Caco-2 (cell line): ENCODE results near the gene C7. TPM values are rescaled to one million over a fixed set of nuclear protein-coding genes. Genes with fewer than 3 reads are reported as not detected.

Experiments
- BruUV-seq: library from RNA; stranded (reverse); fragments of 400-500 nt; replicated peaks from 2 replicates; lab custom pipeline; 2021; lab: Mats Ljungman, UMichigan
- CTCF ChIA-PET: fragments of 300-600 bp; sonication (Branson Sonifier 250); formaldehyde crosslinking; loops from one replicate; lab custom pipeline; 2022; ENCODE audit warnings: antibody characterized with exemption; lab: Charles Lee
- POLR2A ChIA-PET: fragments of 300-600 bp; sonication (Branson Sonifier 250); formaldehyde crosslinking; loops from one replicate; lab custom pipeline; 2022; ENCODE audit warnings: antibody characterized with exemption; lab: Charles Lee
- DNase-seq, 2 experiments: peaks; one replicate each; pipeline versions ENCODE4 v3.0.0 to v3.0.0-alpha.2; 2020 to 2022
- H3K27me3 ChIP-seq: replicated peaks from 2 replicates; pipeline ENCODE4 v1.6.0; 2011; ENCODE audit warnings: low read length; ENCODE audit not compliant: control insufficient read depth, insufficient read depth
- H3K36me3 ChIP-seq: 2 replicates; pipeline ENCODE4 v1.5.1; 2011; ENCODE audit warnings: low read length; ENCODE audit not compliant: control insufficient read depth, insufficient read depth
- H3K4me1 ChIP-seq: fragments of 250-450 bp; sonication (Bioruptor Pico); 2 replicates; pipeline ENCODE4 v1.5.1; 2020; ENCODE audit warnings: mild to moderate bottlenecking
- H3K4me3 ChIP-seq: 2 replicates; pipeline ENCODE4 v1.5.1; 2011; ENCODE audit warnings: low read depth, mild to moderate bottlenecking, control low read depth, low read length
- H3K9me3 ChIP-seq: fragments of 250-450 bp; sonication (Bioruptor Pico); 2 replicates; pipeline ENCODE4 v1.5.1; 2020; ENCODE audit warnings: mild to moderate bottlenecking, moderate library complexity
- H3K27ac Mint-ChIP-seq: one replicate; pipeline ENCODE4 v1.8.0; 2022; ENCODE audit warnings: mixed read lengths; ENCODE audit not compliant: unreplicated experiment
- H3K27me3 Mint-ChIP-seq: one replicate; pipeline ENCODE4 v1.8.0; 2022; ENCODE audit warnings: mixed read lengths; ENCODE audit not compliant: insufficient read depth, unreplicated experiment
- H3K36me3 Mint-ChIP-seq: one replicate; pipeline ENCODE4 v1.8.0; 2022; ENCODE audit warnings: mild to moderate bottlenecking, mixed read lengths; ENCODE audit not compliant: insufficient read depth, unreplicated experiment
- H3K4me1 Mint-ChIP-seq: one replicate; pipeline ENCODE4 v1.8.0; 2022; ENCODE audit warnings: low read depth, mixed read lengths; ENCODE audit not compliant: unreplicated experiment
- H3K4me3 Mint-ChIP-seq: one replicate; pipeline ENCODE4 v1.8.0; 2022; ENCODE audit warnings: mild to moderate bottlenecking, moderate library complexity, mixed read lengths; ENCODE audit not compliant: unreplicated experiment
- H3K9me3 Mint-ChIP-seq: one replicate; pipeline ENCODE4 v1.8.0; 2022; ENCODE audit warnings: mixed read lengths; ENCODE audit not compliant: unreplicated experiment
- intact Hi-C: fragments of 100-400 bp; cut with micrococcal nuclease; formaldehyde crosslinking; loops from one replicate; pipeline ENCODE4 v1.10.0; 2022; ENCODE audit not compliant: unreplicated experiment
- total RNA-seq: library from RNA; stranded (reverse); gene quantifications from 2 replicates; pipeline ENCODE4 v1.2.3, GENCODE V29; 2022
- TF ChIP-seq, protein P1 (sequence below), 2 experiments: fragments of 200-600 bp in 1 of 2; IDR thresholded peaks; 1 replicate in 1 of 2; 2 replicates in 1 of 2; pipeline versions ENCODE4 v1.5.1 to v1.8.0; 2011 to 2022; ENCODE audit warnings: antibody characterized with exemption in 1 of 2, control low read depth in 1 of 2, inconsistent platforms in 1 of 2, low read depth in 1 of 2, low read length in 1 of 2, mild to moderate bottlenecking in 1 of 2, moderate library complexity in 1 of 2; ENCODE audit not compliant: insufficient read depth in 1 of 2, severe bottlenecking in 1 of 2, unreplicated experiment in 1 of 2

The C7 gene
- total RNA-seq, 1 experiment from 2014 or later, result not detected

- Histone ChIP-seq H3K4me3 (no peak overlapping the region), H3K36me3 (no peaks in the 10 kb centered on the region), H3K9me3 (no peaks in the 10 kb centered on the region), H3K27me3 (no peaks in the 10 kb centered on the region), H3K4me1 (no peaks in the 10 kb centered on the region)
- no TSS peak for BruUV-seq
- TF ChIP-seq, protein P1, sequence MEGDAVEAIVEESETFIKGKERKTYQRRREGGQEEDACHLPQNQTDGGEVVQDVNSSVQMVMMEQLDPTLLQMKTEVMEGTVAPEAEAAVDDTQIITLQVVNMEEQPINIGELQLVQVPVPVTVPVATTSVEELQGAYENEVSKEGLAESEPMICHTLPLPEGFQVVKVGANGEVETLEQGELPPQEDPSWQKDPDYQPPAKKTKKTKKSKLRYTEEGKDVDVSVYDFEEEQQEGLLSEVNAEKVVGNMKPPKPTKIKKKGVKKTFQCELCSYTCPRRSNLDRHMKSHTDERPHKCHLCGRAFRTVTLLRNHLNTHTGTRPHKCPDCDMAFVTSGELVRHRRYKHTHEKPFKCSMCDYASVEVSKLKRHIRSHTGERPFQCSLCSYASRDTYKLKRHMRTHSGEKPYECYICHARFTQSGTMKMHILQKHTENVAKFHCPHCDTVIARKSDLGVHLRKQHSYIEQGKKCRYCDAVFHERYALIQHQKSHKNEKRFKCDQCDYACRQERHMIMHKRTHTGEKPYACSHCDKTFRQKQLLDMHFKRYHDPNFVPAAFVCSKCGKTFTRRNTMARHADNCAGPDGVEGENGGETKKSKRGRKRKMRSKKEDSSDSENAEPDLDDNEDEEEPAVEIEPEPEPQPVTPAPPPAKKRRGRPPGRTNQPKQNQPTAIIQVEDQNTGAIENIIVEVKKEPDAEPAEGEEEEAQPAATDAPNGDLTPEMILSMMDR (IDR thresholded peaks at IDR 0.05; ENCODE audit: insufficient read depth in 1 of 2, low read depth in 1 of 2, low read length in 1 of 2, severe bottlenecking in 1 of 2, unreplicated experiment in 1 of 2), result no peak
- Mint-ChIP-seq H3K4me3 (no peak overlapping the region), H3K27ac (no peak overlapping the region), H3K9me3 (peaks cover 11% of the 10 kb centered on the region), H3K27me3 (peaks cover 5% of the 10 kb centered on the region), H3K4me1 (peaks cover 12% of the 10 kb centered on the region), H3K36me3 (no peaks in the 10 kb centered on the region)
- no peak for DNase-seq
- ChIA-PET CTCF (no interaction called here), POLR2A (no interaction called here)
- intact Hi-C loops, result no loop called here
These were observed 426 bp downstream of the C7 start for GRCh38 chr5:40909723-40910122.

DNA sequence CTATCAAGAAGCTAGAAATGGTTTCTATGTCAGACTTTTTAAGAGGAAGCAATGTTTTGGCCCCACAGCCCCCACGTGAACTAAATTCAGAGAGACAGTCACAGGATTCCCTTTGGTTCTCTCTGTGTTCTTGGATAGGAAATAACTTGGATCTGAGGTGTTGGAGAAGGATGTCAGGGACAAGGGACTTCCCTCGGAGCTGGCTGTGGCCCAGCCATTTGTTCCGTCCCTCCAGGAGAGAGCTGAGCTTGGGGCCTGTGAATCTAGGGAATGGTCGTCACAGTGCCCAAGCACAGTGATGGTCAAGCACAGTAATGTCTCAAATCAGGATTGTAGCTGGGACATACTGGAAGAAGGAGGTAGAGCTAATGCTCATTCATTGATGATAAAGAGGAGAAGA, 2.0 kb downstream of the C7 start:
- Histone ChIP-seq H3K4me3 (no peak overlapping the region), H3K27me3 (no peaks in the 10 kb centered on the region), H3K4me1 (no peaks in the 10 kb centered on the region), H3K36me3 (no peaks in the 10 kb centered on the region), H3K9me3 (no peaks in the 10 kb centered on the region)
- DNase-seq, result no peak
- no peaks in the 10 kb centered on the region for H3K36me3 Mint-ChIP-seq
- ChIA-PET CTCF (no interaction called here), POLR2A (no interaction called here)
- TF ChIP-seq, protein P1 (IDR thresholded peaks at IDR 0.05; ENCODE audit: insufficient read depth in 1 of 2, low read depth in 1 of 2, low read length in 1 of 2, severe bottlenecking in 1 of 2, unreplicated experiment in 1 of 2), result no peak
- intact Hi-C loops, result no loop called here
- H3K27me3 Mint-ChIP-seq, result peaks cover 3% of the 10 kb centered on the region
- H3K27ac Mint-ChIP-seq, result no peak overlapping the region
- no peak overlapping the region for H3K4me3 Mint-ChIP-seq
- BruUV-seq, result no TSS peak
- peaks cover 6% of the 10 kb centered on the region for H3K9me3 Mint-ChIP-seq
- H3K4me1 Mint-ChIP-seq, result peaks cover 11% of the 10 kb centered on the region

- Mint-ChIP-seq H3K27me3 (no peaks in the 10 kb centered on the region), H3K9me3 (no peaks in the 10 kb centered on the region), H3K27ac (no peak overlapping the region), H3K36me3 (no peaks in the 10 kb centered on the region), H3K4me3 (no peak overlapping the region), H3K4me1 (no peaks in the 10 kb centered on the region)
- no TSS peak for BruUV-seq
- Histone ChIP-seq H3K4me1 (no peaks in the 10 kb centered on the region), H3K9me3 (no peaks in the 10 kb centered on the region), H3K36me3 (no peaks in the 10 kb centered on the region), H3K27me3 (no peaks in the 10 kb centered on the region), H3K4me3 (no peak overlapping the region)
- intact Hi-C loops, result no loop called here
- TF ChIP-seq, protein P1 (IDR thresholded peaks at IDR 0.05; ENCODE audit: insufficient read depth in 1 of 2, low read depth in 1 of 2, low read length in 1 of 2, severe bottlenecking in 1 of 2, unreplicated experiment in 1 of 2), result no peak
- no peak for DNase-seq
- CTCF ChIA-PET, result no interaction called here
- POLR2A ChIA-PET, result no interaction called here
These were observed 5.5 kb downstream of the C7 start for GRCh38 chr5:40914835-40915234.
